PC-3 (cell line): ENCODE measurements around the gene HEPH. TPM values are rescaled to one million over a fixed set of nuclear protein-coding genes. Genes with fewer than 3 reads are reported as not detected.

ENCODE experiments used
- ATAC-seq: fragments of 200-7000 bp; cut with Tn5 transposase; 2 replicates; pipeline ENCODE4 v1.9.1; 2020; ENCODE audit warnings: mild to moderate bottlenecking, moderate library complexity
- BruUV-seq: library from RNA; stranded (reverse); fragments of 400-500 nt; replicated peaks from 2 replicates; lab custom pipeline; 2021; lab: Mats Ljungman, UMichigan
- CTCF ChIA-PET: fragments of 300-600 bp; sonication (Branson Sonifier 250); formaldehyde crosslinking; loops from one replicate; lab custom pipeline; 2022; ENCODE audit warnings: antibody characterized with exemption; lab: Charles Lee
- POLR2A ChIA-PET: fragments of 300-600 bp; sonication (Branson Sonifier 250); formaldehyde crosslinking; loops from one replicate; lab custom pipeline; 2022; ENCODE audit warnings: antibody characterized with exemption; ENCODE audit not compliant: unreplicated experiment; lab: Charles Lee
- DNase-seq: peaks from one replicate; pipeline ENCODE4 v3.0.0-alpha.2; 2015
- H2AFZ ChIP-seq: fragments of 300-600 bp; sonication (generic); 2 replicates; pipeline ENCODE4 v1.6.0; 2016; ENCODE audit warnings: antibody characterized with exemption, low read length
- H3F3A ChIP-seq: fragments of 300-600 bp; sonication (generic); one replicate; pipeline ENCODE4 v1.6.0; 2017; ENCODE audit warnings: antibody characterized with exemption, low read length, control low read depth, mild to moderate bottlenecking; ENCODE audit not compliant: unreplicated experiment
- H3K27ac ChIP-seq: fragments of 300-600 bp; sonication (generic); 2 replicates; pipeline ENCODE4 v1.5.1; 2016; ENCODE audit warnings: mild to moderate bottlenecking, low read length
- H3K27me3 ChIP-seq: fragments of 300-600 bp; sonication (generic); 2 replicates; pipeline ENCODE4 v1.6.1; 2016; ENCODE audit warnings: low read length, mixed read lengths
- H3K36me3 ChIP-seq: fragments of 300-600 bp; sonication (generic); 2 replicates; pipeline ENCODE4 v1.6.1; 2016; ENCODE audit warnings: low read depth, mixed run types, low read length, mixed read lengths
- H3K4me1 ChIP-seq: fragments of 300-600 bp; sonication (generic); 2 replicates; pipeline ENCODE4 v1.5.1; 2016; ENCODE audit warnings: low read length; ENCODE audit not compliant: insufficient read depth
- H3K4me2 ChIP-seq: fragments of 300-600 bp; sonication (generic); 2 replicates; pipeline ENCODE4 v1.6.0; 2016; ENCODE audit warnings: low read length
- H3K4me3 ChIP-seq: fragments of 300-600 bp; sonication (generic); 2 replicates; pipeline ENCODE4 v1.5.1; 2016; ENCODE audit warnings: mild to moderate bottlenecking, low read length, mixed read lengths
- H3K79me2 ChIP-seq: fragments of 300-600 bp; sonication (generic); 2 replicates; pipeline ENCODE4 v1.6.1; 2017; ENCODE audit warnings: low read length, mixed read lengths
- H3K9ac ChIP-seq: fragments of 300-600 bp; sonication (generic); 2 replicates; pipeline ENCODE4 v1.6.0; 2016; ENCODE audit warnings: mild to moderate bottlenecking, low read length
- H3K9me2 ChIP-seq: fragments of 300-600 bp; sonication (generic); replicated peaks from 2 replicates; pipeline ENCODE4 v1.6.1; 2016; ENCODE audit warnings: mixed run types, low read length, mixed read lengths
- H3K9me3 ChIP-seq: fragments of 300-600 bp; sonication (generic); 2 replicates; pipeline ENCODE4 v1.6.1; 2016; ENCODE audit warnings: low read length, mixed read lengths
- H4K20me1 ChIP-seq: fragments of 300-600 bp; sonication (generic); 2 replicates; pipeline ENCODE4 v1.6.1; 2016; ENCODE audit warnings: low read length, mixed read lengths
- EZH2 ChIP-seq: fragments of 300-600 bp; sonication (generic); IDR thresholded peaks from one replicate; pipeline ENCODE4 v1.6.1; 2017; ENCODE audit warnings: antibody characterized with exemption, mild to moderate bottlenecking, low read length; ENCODE audit not compliant: unreplicated experiment
- EZH2phosphoT487 ChIP-seq: fragments of 300-600 bp; sonication (generic); IDR thresholded peaks from 2 replicates; pipeline ENCODE4 v1.6.1; 2018; ENCODE audit warnings: mild to moderate bottlenecking, antibody characterized with exemption, low read length, borderline replicate concordance
- intact Hi-C: fragments of 100-400 bp; cut with micrococcal nuclease; formaldehyde crosslinking; loops from 2 replicates; pipeline ENCODE4 v1.9.0; 2023
- total RNA-seq: library from RNA; depleted of rRNA; stranded (reverse); fragments of >200 nt; gene quantifications from 2 replicates; pipeline ENCODE4 v1.2.3, GENCODE V29; 2014
- TF ChIP-seq, protein P1 (sequence below): fragments of 300-600 bp; sonication (generic); conservative IDR thresholded peaks from 2 replicates; pipeline ENCODE4 v1.5.1; 2017; ENCODE audit warnings: antibody characterized with exemption, low read depth, mild to moderate bottlenecking, low read length

The HEPH gene
- total RNA-seq, 1 experiment from 2014 or later, result not detected

DNA sequence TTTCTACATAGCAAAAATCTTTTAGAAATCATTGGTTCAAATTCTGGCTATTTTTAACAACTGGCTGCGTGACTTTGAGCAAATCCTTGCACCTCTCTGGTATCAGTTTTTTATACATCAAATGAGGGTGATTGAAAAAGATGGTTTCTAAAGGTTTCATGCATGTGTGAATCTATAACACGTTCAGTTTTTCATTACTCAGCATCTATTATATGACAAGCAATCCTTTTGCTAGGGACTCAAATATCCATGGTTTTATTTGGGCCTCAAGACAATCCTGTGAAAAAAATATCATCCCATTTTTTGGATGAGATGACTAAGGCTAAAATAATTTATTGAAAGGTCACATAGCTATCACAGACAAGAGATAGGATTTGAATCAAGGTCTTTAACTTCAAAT is 884 bp downstream of the HEPH start:
- Histone ChIP-seq H3K4me1 (no peaks in the 10 kb centered on the region), H3K4me2 (no peak overlapping the region), H4K20me1 (no peaks in the 10 kb centered on the region), H3K9me2 (no peaks in the 10 kb centered on the region), H3K27ac (no peak overlapping the region), H3K27me3 (no peaks in the 10 kb centered on the region), H3K4me3 (no peak overlapping the region), H2AFZ (no peak overlapping the region), H3K9ac (no peak overlapping the region), H3F3A (no peaks in the 10 kb centered on the region), H3K9me3 (no peaks in the 10 kb centered on the region), H3K36me3 (no peaks in the 10 kb centered on the region), H3K79me2 (no peaks in the 10 kb centered on the region)
- DNase-seq (no peak), ATAC-seq (no peak)
- BruUV-seq, result no TSS peak
- intact Hi-C loops, result no loop called here
- POLR2A ChIA-PET, result no interaction called here
- TF ChIP-seq EZH2 (no peak), EZH2phosphoT487 (no peak)
- TF ChIP-seq, protein P1, sequence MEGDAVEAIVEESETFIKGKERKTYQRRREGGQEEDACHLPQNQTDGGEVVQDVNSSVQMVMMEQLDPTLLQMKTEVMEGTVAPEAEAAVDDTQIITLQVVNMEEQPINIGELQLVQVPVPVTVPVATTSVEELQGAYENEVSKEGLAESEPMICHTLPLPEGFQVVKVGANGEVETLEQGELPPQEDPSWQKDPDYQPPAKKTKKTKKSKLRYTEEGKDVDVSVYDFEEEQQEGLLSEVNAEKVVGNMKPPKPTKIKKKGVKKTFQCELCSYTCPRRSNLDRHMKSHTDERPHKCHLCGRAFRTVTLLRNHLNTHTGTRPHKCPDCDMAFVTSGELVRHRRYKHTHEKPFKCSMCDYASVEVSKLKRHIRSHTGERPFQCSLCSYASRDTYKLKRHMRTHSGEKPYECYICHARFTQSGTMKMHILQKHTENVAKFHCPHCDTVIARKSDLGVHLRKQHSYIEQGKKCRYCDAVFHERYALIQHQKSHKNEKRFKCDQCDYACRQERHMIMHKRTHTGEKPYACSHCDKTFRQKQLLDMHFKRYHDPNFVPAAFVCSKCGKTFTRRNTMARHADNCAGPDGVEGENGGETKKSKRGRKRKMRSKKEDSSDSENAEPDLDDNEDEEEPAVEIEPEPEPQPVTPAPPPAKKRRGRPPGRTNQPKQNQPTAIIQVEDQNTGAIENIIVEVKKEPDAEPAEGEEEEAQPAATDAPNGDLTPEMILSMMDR, result no peak
- CTCF ChIA-PET, result no interaction called here

DNA sequence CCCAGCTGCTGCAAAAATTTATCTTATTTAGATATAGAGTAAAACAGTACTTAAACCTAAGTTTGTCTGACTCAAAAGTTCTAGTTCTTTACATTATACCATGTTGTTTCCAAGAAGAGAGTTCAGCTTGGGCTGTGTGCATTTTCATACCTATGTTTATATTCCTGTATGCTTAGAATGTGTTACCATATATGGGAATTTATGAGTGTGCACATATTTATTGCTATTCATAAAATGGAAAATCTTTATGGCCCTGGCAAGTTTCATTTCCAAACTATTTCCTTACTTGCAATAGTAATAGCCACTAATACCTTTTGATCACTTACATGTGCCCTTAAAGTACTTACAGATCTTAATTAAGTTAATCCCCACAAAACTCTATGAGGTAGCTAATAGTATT is 2.6 kb downstream of the HEPH start:
- H3K4me1 ChIP-seq, result no peaks in the 10 kb centered on the region
- H2AFZ ChIP-seq, result no peak overlapping the region
- no peak overlapping the region for H3K4me3 ChIP-seq
- no peaks in the 10 kb centered on the region for H4K20me1 ChIP-seq
- no peak overlapping the region for H3K4me2 ChIP-seq
- TF ChIP-seq, protein P1, result no peak
- no peak for TF ChIP-seq EZH2
- TF ChIP-seq EZH2phosphoT487, result no peak
- no peak for ATAC-seq
- no peak overlapping the region for H3K9ac ChIP-seq
- BruUV-seq, result no TSS peak
- intact Hi-C loops, result no loop called here
- no peaks in the 10 kb centered on the region for H3K9me3 ChIP-seq
- DNase-seq, result no peak
- ChIA-PET POLR2A (no interaction called here), CTCF (no interaction called here)
- no peaks in the 10 kb centered on the region for H3K27me3 ChIP-seq
- H3F3A ChIP-seq, result no peaks in the 10 kb centered on the region
- no peaks in the 10 kb centered on the region for H3K36me3 ChIP-seq
- no peaks in the 10 kb centered on the region for H3K79me2 ChIP-seq
- H3K27ac ChIP-seq, result no peak overlapping the region
- H3K9me2 ChIP-seq, result no peaks in the 10 kb centered on the region

DNA sequence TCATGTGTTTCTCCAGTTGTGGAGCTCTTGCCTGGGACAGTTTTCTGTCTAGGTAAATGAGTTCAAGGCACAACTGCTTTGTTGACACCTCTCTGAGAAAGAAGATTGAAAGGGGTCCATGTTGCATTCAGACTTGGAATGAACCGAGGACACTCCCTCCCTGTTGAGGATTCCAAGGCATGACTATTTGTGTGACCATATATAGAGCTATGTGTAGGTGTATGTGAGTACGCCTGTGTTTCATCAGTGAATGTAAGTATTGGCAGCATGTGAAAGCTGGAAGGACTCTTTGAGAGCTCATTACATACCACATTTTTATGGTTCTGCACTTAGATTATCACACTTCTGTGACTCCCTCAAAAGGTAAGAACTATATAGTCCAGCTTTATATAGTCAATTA is 3.4 kb downstream of the HEPH start:
- no peaks in the 10 kb centered on the region for H3K27me3 ChIP-seq
- no peak for ATAC-seq
- ChIA-PET POLR2A (no interaction called here), CTCF (no interaction called here)
- DNase-seq, result no peak
- H3K4me2 ChIP-seq, result no peak overlapping the region
- no peaks in the 10 kb centered on the region for H3K9me3 ChIP-seq
- no peaks in the 10 kb centered on the region for H3K36me3 ChIP-seq
- H3K4me1 ChIP-seq, result no peaks in the 10 kb centered on the region
- intact Hi-C loops, result no loop called here
- no peak overlapping the region for H3K27ac ChIP-seq
- H3K9ac ChIP-seq, result no peak overlapping the region
- H3K79me2 ChIP-seq, result no peaks in the 10 kb centered on the region
- no peak overlapping the region for H2AFZ ChIP-seq
- H4K20me1 ChIP-seq, result no peaks in the 10 kb centered on the region
- BruUV-seq, result no TSS peak
- H3F3A ChIP-seq, result no peaks in the 10 kb centered on the region
- H3K9me2 ChIP-seq, result no peaks in the 10 kb centered on the region
- H3K4me3 ChIP-seq, result no peak overlapping the region
- TF ChIP-seq EZH2 (no peak), EZH2phosphoT487 (no peak)
- TF ChIP-seq, protein P1, result no peak
